SU-DHL-6 (cell line): ENCODE results near the gene HIVEP3.

Experiments
- H2AFZ ChIP-seq: fragments of 200-600 bp; sonication (generic); 2 replicates; pipeline ENCODE4 v1.6.1; 2014; ENCODE audit warnings: low read depth, mild to moderate bottlenecking, moderate library complexity, mixed read lengths, antibody characterized with exemption, low read length; ENCODE audit not compliant: severe bottlenecking
- H3F3A ChIP-seq: fragments of 200-600 bp; shearing (Covaris generic); 2 replicates; pipeline ENCODE4 v1.6.0; 2016; ENCODE audit warnings: antibody characterized with exemption, mild to moderate bottlenecking; ENCODE audit not compliant: insufficient read depth
- H3K27ac ChIP-seq: fragments of 200-600 bp; sonication (generic); 2 replicates; pipeline ENCODE4 v1.5.1; 2016; ENCODE audit warnings: low read depth, mild to moderate bottlenecking, low read length, moderate library complexity, mixed read lengths
- H3K27me3 ChIP-seq: fragments of 200-600 bp; sonication (generic), shearing (Covaris generic); 2 replicates; pipeline ENCODE4 v1.6.0; 2014; ENCODE audit warnings: mild to moderate bottlenecking, low read length
- H3K36me3 ChIP-seq: fragments of 200-600 bp; sonication (generic); 2 replicates; pipeline ENCODE4 v1.6.1; 2014; ENCODE audit warnings: mild to moderate bottlenecking, low read length, mixed read lengths
- H3K4me2 ChIP-seq: fragments of 300-600, 200-600 bp; shearing (Covaris generic), sonication (generic); 2 replicates; pipeline ENCODE4 v1.6.0; 2014; ENCODE audit warnings: low read length, low read depth, mild to moderate bottlenecking; ENCODE audit not compliant: poor library complexity, severe bottlenecking
- H3K4me3 ChIP-seq: fragments of 200-600 bp; sonication (generic); 2 replicates; pipeline ENCODE4 v1.5.1; 2014; ENCODE audit warnings: antibody characterized with exemption, low read length, mild to moderate bottlenecking, mixed read lengths; ENCODE audit not compliant: insufficient read depth, poor library complexity, severe bottlenecking
- H3K79me2 ChIP-seq: fragments of 200-600 bp; sonication (generic); 2 replicates; pipeline ENCODE4 v1.6.1; 2014; ENCODE audit warnings: mild to moderate bottlenecking, low read length, moderate library complexity; ENCODE audit not compliant: insufficient read depth
- H3K9ac ChIP-seq: fragments of 200-600 bp; sonication (generic); 2 replicates; pipeline ENCODE4 v1.7.0; 2014; ENCODE audit warnings: mild to moderate bottlenecking, low read length
- H3K9me2 ChIP-seq: fragments of 200-600 bp; sonication (generic); replicated peaks from 2 replicates; pipeline ENCODE4 v1.6.1; 2014; ENCODE audit warnings: low read length; ENCODE audit not compliant: insufficient read depth
- H3K9me3 ChIP-seq: fragments of 200-600 bp; sonication (generic); 2 replicates; pipeline ENCODE4 v1.6.1; 2014; ENCODE audit warnings: low read length, mixed read lengths; ENCODE audit not compliant: insufficient read depth
- H4K20me1 ChIP-seq: fragments of 200-600 bp; sonication (generic); 2 replicates; pipeline ENCODE4 v1.6.1; 2014; ENCODE audit warnings: low read depth, mild to moderate bottlenecking, antibody characterized with exemption, low read length, moderate library complexity, mixed read lengths
- EZH2phosphoT487 ChIP-seq: fragments of 200-600 bp; sonication (generic), shearing (Covaris generic); conservative IDR thresholded peaks from 2 replicates; pipeline ENCODE4 v1.6.1; 2018; ENCODE audit warnings: mild to moderate bottlenecking, antibody characterized with exemption, low read length, moderate library complexity, mixed read lengths
- TF ChIP-seq, protein P1 (sequence below): fragments of 200-600 bp; sonication (generic); IDR thresholded peaks from one replicate; pipeline ENCODE4 v1.5.1; 2017; ENCODE audit warnings: antibody characterized with exemption, mild to moderate bottlenecking, low read length, moderate library complexity; ENCODE audit not compliant: insufficient read depth, poor library complexity, severe bottlenecking

The HIVEP3 gene

DNA sequence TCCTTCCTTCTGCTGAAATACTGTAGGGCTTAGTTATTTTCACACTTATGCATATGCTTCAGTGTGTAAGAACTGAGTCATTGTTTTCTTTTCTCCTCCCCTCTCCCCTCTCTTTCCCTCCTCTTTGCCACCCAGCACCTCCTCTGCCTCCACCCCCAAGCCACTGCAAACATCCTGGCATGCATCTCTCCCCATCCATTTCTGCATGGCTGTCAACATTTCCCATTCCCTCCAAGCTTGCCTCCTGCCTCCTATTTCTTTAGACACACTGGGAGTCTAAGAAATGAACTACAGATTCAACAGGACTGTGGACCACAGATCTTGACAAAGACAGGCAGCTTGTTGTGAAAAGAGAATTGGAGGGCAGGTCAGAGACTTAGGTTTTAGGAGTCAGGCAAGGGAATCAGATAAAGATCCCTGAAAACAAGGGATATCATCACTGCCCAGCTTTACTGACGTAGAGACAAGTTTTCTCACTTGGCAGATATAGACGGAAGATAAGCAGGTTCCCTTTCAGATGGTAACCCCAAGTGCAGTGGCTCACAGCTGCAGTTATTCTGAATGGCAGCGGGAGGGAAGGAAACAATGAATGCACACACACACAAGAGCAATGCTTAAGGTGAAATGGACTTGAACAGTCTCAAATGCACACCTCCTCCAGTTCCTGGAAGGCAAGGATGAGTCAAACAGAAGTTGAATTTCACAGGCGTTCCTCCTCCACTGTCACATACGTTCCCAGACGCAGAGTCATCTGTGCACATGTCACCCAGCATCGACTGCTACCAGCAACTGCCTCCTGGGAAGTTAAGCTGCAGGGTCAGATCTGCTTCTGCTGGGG is 56.1 kb downstream of the HIVEP3 start:
- no peak overlapping the region for H3K9ac ChIP-seq
- no peak overlapping the region for H3K4me2 ChIP-seq
- H3K36me3 ChIP-seq = no peaks in the 10 kb centered on the region
- no peaks in the 10 kb centered on the region for H3K27me3 ChIP-seq
- H4K20me1 ChIP-seq = no peaks in the 10 kb centered on the region
- no peaks in the 10 kb centered on the region for H3F3A ChIP-seq
- no peak overlapping the region for H3K27ac ChIP-seq
- no peak overlapping the region for H3K4me3 ChIP-seq
- no peaks in the 10 kb centered on the region for H3K79me2 ChIP-seq
- no peak overlapping the region for H2AFZ ChIP-seq
- TF ChIP-seq, protein P1, sequence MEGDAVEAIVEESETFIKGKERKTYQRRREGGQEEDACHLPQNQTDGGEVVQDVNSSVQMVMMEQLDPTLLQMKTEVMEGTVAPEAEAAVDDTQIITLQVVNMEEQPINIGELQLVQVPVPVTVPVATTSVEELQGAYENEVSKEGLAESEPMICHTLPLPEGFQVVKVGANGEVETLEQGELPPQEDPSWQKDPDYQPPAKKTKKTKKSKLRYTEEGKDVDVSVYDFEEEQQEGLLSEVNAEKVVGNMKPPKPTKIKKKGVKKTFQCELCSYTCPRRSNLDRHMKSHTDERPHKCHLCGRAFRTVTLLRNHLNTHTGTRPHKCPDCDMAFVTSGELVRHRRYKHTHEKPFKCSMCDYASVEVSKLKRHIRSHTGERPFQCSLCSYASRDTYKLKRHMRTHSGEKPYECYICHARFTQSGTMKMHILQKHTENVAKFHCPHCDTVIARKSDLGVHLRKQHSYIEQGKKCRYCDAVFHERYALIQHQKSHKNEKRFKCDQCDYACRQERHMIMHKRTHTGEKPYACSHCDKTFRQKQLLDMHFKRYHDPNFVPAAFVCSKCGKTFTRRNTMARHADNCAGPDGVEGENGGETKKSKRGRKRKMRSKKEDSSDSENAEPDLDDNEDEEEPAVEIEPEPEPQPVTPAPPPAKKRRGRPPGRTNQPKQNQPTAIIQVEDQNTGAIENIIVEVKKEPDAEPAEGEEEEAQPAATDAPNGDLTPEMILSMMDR = no peak
- no peaks in the 10 kb centered on the region for H3K9me3 ChIP-seq
- no peaks in the 10 kb centered on the region for H3K9me2 ChIP-seq

DNA sequence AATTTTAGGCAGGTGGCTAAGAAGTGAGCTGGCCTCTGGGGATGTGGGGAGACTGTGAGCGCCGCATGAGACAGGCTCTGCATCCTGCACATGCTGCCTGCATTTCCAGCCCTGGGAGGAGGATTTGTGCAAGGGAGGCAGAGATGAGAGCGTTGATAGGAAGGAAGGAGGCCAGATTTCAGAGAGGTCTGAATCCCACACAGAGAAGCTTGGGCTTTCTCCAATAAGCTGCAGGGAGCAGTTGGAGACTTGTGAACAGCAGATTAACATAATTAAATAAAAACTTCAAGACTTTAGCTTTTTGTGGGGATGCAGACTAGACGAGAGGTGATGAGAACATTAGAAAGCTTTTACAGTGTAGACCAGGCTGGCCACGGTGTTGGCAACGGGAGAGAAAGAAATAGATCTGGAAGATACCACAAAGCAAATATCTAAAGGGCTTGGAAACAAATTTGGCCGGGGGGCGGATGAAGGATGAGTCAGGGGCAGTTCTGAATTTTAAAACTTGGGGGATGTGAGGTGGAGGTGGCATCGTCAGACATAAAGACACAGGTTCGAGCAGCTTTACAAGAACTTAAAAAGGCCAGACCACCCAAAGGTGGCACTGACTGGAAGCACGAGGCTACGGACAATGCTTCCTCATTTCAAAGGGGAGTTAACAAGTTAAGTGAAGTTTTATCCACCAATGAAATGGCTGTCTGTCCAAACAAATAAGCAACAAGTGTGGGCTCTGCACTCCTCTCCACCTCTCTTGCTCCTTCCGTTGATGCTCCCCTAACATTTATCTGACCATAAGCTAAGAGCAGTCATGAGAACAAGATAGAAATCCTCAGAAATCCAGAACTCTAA is 57.0 kb downstream of the HIVEP3 start:
- Histone ChIP-seq H3K4me3 (no peak overlapping the region), H2AFZ (no peak overlapping the region)

DNA sequence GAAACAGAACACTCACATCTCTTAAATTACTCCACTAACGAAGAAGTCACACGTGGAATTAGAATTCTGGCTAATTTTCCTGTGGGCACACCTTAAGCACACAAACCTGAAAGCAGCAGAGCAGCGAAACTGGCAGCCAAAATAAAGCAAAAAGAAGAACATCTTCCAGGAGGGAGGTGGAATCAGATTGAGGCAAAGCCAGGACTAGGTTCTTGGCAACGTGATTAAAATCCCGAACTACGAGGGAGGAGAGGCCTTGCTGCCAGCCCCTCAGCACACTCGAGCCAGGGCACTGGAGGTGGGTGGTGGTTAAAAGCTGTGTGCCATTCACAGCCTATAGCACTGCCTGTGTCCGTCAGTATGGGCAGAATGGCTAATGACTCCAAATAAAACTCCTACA is 58.0 kb downstream of the HIVEP3 start:
- H3K9me2 ChIP-seq = no peaks in the 10 kb centered on the region
- no peaks in the 10 kb centered on the region for H3F3A ChIP-seq
- H3K27ac ChIP-seq = no peak overlapping the region

More for the DNA sequence above, 57.0 kb downstream of the HIVEP3 start:
- no peak for TF ChIP-seq EZH2phosphoT487
- TF ChIP-seq, protein P1 = no peak
- H3K9ac ChIP-seq = no peak overlapping the region
- H3K27me3 ChIP-seq = no peaks in the 10 kb centered on the region
- no peaks in the 10 kb centered on the region for H3K9me2 ChIP-seq
- H3K27ac ChIP-seq = no peak overlapping the region
- H3K79me2 ChIP-seq = no peaks in the 10 kb centered on the region
- H3K36me3 ChIP-seq = no peaks in the 10 kb centered on the region
- no peak overlapping the region for H3K4me2 ChIP-seq
- no peaks in the 10 kb centered on the region for H3K9me3 ChIP-seq
- no peaks in the 10 kb centered on the region for H4K20me1 ChIP-seq
- H3F3A ChIP-seq = no peaks in the 10 kb centered on the region

More for the DNA sequence above, 58.0 kb downstream of the HIVEP3 start:
- Histone ChIP-seq H3K9ac (no peak overlapping the region), H2AFZ (no peak overlapping the region), H4K20me1 (no peaks in the 10 kb centered on the region), H3K79me2 (no peaks in the 10 kb centered on the region), H3K36me3 (no peaks in the 10 kb centered on the region), H3K4me3 (no peak overlapping the region), H3K9me3 (no peaks in the 10 kb centered on the region), H3K4me2 (no peak overlapping the region), H3K27me3 (no peaks in the 10 kb centered on the region)
- TF ChIP-seq EZH2phosphoT487 = no peak
- TF ChIP-seq, protein P1 = no peak
